Gastroesophageal sphincter (tissue), 3 donors: Measurements from ENCODE around the gene ZNF358.

Experiments used
- EP300 ChIP-seq: sonication (generic); formaldehyde crosslinking; IDR thresholded peaks from one replicate; pipeline ENCODE4 v1.6.1; 2017; ENCODE audit warnings: antibody characterized with exemption, mild to moderate bottlenecking
- POLR2A ChIP-seq, 2 donors: fragments of 450-650 bp; IDR thresholded peaks; one replicate each; pipeline ENCODE4 v1.6.1; 2017; ENCODE audit warnings: antibody characterized with exemption in 2 of 2, mild to moderate bottlenecking in 2 of 2, moderate library complexity in 1 of 2
- TF ChIP-seq, protein P1 (sequence below), 4 experiments: fragments of 200-600 bp in 2 of 4; fragments of 450-650 bp in 2 of 4; sonication (generic) in 1 of 4; IDR thresholded peaks; one replicate each; pipeline ENCODE4 v1.5.1; 2017 to 2019; ENCODE audit warnings: antibody characterized with exemption in 4 of 4, mild to moderate bottlenecking in 2 of 4, moderate library complexity in 2 of 4

DNA sequence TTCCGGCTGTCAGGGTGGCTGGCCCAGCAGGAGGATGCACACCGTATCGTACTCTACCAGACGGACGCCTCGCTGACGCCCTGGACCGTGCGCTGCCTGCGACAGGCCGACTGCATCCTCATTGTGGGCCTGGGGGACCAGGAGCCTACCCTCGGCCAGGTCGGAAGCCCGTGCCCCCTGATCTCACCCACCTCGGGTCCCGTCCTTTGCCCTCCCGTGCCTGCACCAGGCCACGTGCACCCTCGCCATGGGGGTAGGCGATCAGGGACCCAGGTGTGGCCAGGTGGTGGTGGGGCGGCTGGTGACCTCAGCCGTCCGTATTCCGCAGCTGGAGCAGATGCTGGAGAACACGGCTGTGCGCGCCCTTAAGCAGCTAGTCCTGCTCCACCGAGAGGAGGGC is 38.7 kb downstream of the ZNF358 start:
- no peak for TF ChIP-seq POLR2A (IDR thresholded peaks at IDR 0.05)
- TF ChIP-seq, protein P1, sequence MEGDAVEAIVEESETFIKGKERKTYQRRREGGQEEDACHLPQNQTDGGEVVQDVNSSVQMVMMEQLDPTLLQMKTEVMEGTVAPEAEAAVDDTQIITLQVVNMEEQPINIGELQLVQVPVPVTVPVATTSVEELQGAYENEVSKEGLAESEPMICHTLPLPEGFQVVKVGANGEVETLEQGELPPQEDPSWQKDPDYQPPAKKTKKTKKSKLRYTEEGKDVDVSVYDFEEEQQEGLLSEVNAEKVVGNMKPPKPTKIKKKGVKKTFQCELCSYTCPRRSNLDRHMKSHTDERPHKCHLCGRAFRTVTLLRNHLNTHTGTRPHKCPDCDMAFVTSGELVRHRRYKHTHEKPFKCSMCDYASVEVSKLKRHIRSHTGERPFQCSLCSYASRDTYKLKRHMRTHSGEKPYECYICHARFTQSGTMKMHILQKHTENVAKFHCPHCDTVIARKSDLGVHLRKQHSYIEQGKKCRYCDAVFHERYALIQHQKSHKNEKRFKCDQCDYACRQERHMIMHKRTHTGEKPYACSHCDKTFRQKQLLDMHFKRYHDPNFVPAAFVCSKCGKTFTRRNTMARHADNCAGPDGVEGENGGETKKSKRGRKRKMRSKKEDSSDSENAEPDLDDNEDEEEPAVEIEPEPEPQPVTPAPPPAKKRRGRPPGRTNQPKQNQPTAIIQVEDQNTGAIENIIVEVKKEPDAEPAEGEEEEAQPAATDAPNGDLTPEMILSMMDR (IDR thresholded peaks at IDR 0.05), result no peak
- no peak for TF ChIP-seq EP300
